Measurements from ENCODE around the gene KPTN. TPM values are rescaled to one million over a fixed set of nuclear protein-coding genes. Genes with fewer than 3 reads are reported as not detected.

The KPTN gene
- total RNA-seq, 6 donors from 2014 or later: 3.5 to 15.8 (median 7.4) TPM

- DNase-seq: peak in 1 of 2 donors; percentile 83
- Histone ChIP-seq H3K27ac (peak overlapping the region; percentile 67 to 99 (median 98)), H3K4me1 (peaks cover 65 to 72% (median 70%) of the 10 kb centered on the region in 4 donors), H3K27me3 (no peaks in the 10 kb centered on the region), H3K9me3 (no peaks in the 10 kb centered on the region), H3K4me3 (peak overlapping the region in 3 of 4 donors; percentile 68 to 97 (median 81)), H3K36me3 (peaks cover 0 to 7% (median 0%) of the 10 kb centered on the region in 4 donors)
- WGBS, 2 donors: 27 to 33% methylated on average over 9 to 11 of the region's 11 CpGs
- ATAC-seq (ENCODE audit: low FRiP score in 2 of 2): no peak
- TF ChIP-seq POLR2AphosphoS5 (IDR thresholded peaks at IDR 0.05): peak in 1 of 2 donors; percentile 30
- no peak for TF ChIP-seq POLR2A (IDR thresholded peaks at IDR 0.05)
- TF ChIP-seq EP300 (IDR thresholded peaks at IDR 0.05): no peak
These were observed 28.3 kb upstream of the KPTN start for GRCh38 chr19:47512183-47512947.

GRCh38 chr19:47511681-47512080, 27.7 kb upstream of the KPTN start:
- H3K4me1 ChIP-seq: peaks cover 72 to 79% (median 77%) of the 10 kb centered on the region in 4 donors
- WGBS, 2 donors: 72 to 84% methylated on average over 6 to 7 of the region's 7 CpGs
- H3K27me3 ChIP-seq: no peaks in the 10 kb centered on the region
- TF ChIP-seq EP300 (IDR thresholded peaks at IDR 0.05) (no peak), POLR2A (IDR thresholded peaks at IDR 0.05) (no peak), POLR2AphosphoS5 (IDR thresholded peaks at IDR 0.05) (no peak), CTCF (IDR thresholded peaks at IDR 0.05) (no peak)
- no peak for ATAC-seq (ENCODE audit: low FRiP score in 2 of 2)
- H3K4me3 ChIP-seq: peak overlapping the region in 2 of 4 donors; percentile 68 to 81
- no peak for DNase-seq
- peaks cover 0 to 11% (median under 1%) of the 10 kb centered on the region in 4 donors for H3K36me3 ChIP-seq
- H3K27ac ChIP-seq: peak overlapping the region; percentile 67 to 99 (median 98)
- no peaks in the 10 kb centered on the region for H3K9me3 ChIP-seq

- peaks cover 0 to 16% (median 4%) of the 10 kb centered on the region in 4 donors for H3K36me3 ChIP-seq
- no peak overlapping the region for H3K4me3 ChIP-seq
- TF ChIP-seq POLR2AphosphoS5 (IDR thresholded peaks at IDR 0.05): peak in 1 of 2 donors; percentile 17
- TF ChIP-seq CTCF (IDR thresholded peaks at IDR 0.05): no peak
- DNase-seq (peak in 1 of 2 donors; percentile 65), ATAC-seq (ENCODE audit: low FRiP score in 2 of 2) (no peak)
- H3K27ac ChIP-seq: peak overlapping the region in 3 of 4 donors; percentile 98 to 99 (median 99)
- WGBS, 2 donors: 60 to 65% methylated on average over 6 of the region's 6 CpGs
- no peaks in the 10 kb centered on the region for H3K9me3 ChIP-seq
- peaks cover 75 to 84% (median 77%) of the 10 kb centered on the region in 4 donors for H3K4me1 ChIP-seq
- H3K27me3 ChIP-seq: no peaks in the 10 kb centered on the region
These were observed 27.1 kb upstream of the KPTN start for GRCh38 chr19:47511128-47511517.

- Histone ChIP-seq H3K36me3 (peaks cover 0 to 18% (median 4%) of the 10 kb centered on the region in 4 donors), H3K9me3 (no peaks in the 10 kb centered on the region), H3K4me1 (peaks cover 70 to 83% (median 72%) of the 10 kb centered on the region in 4 donors), H3K27ac (peak overlapping the region; percentile 36 to 99 (median 98)), H3K4me3 (no peak overlapping the region), H3K27me3 (no peaks in the 10 kb centered on the region)
- WGBS, 2 donors: 51 to 79% methylated on average over 5 to 12 of the region's 12 CpGs
- no peak for DNase-seq
- TF ChIP-seq POLR2A (IDR thresholded peaks at IDR 0.05): no peak
- TF ChIP-seq POLR2AphosphoS5 (IDR thresholded peaks at IDR 0.05): no peak
- no peak for TF ChIP-seq EP300 (IDR thresholded peaks at IDR 0.05)
- no peak for TF ChIP-seq CTCF (IDR thresholded peaks at IDR 0.05)
- ATAC-seq (ENCODE audit: low FRiP score in 2 of 2): no peak
These were observed 26.6 kb upstream of the KPTN start for GRCh38 chr19:47510516-47511127.

GRCh38 chr19:47509973-47510372, 26.0 kb upstream of the KPTN start:
- no peaks in the 10 kb centered on the region for H3K27me3 ChIP-seq
- H3K4me3 ChIP-seq: no peak overlapping the region
- peaks cover 69 to 82% (median 72%) of the 10 kb centered on the region in 4 donors for H3K4me1 ChIP-seq
- DNase-seq (no peak), ATAC-seq (ENCODE audit: low FRiP score in 2 of 2) (no peak)
- H3K9me3 ChIP-seq: no peaks in the 10 kb centered on the region
- TF ChIP-seq POLR2AphosphoS5 (IDR thresholded peaks at IDR 0.05) (no peak), EP300 (IDR thresholded peaks at IDR 0.05) (no peak), CTCF (IDR thresholded peaks at IDR 0.05) (no peak), POLR2A (IDR thresholded peaks at IDR 0.05) (no peak)
- peaks cover 0 to 24% (median 4%) of the 10 kb centered on the region in 4 donors for H3K36me3 ChIP-seq
- H3K27ac ChIP-seq: peak overlapping the region; percentile 36 to 99 (median 98)
- WGBS, 2 donors: 53 to 57% methylated on average over 5 to 8 of the region's 8 CpGs

Measured in upper lobe of left lung (tissue), 6 donors.